ENCODE measurements around the gene MIS12.

The MIS12 gene

GRCh38 chr17:5500247-5500588, 13.9 kb downstream of the MIS12 start:
- no peak for DNase-seq (ENCODE audit: low read depth)

- peak; percentile 73 for DNase-seq (ENCODE audit: low read depth)
Measured at GRCh38 chr17:5500589-5501391, 14.4 kb downstream of the MIS12 start.

GRCh38 chr17:5501685-5502084, 15.3 kb downstream of the MIS12 start:
- DNase-seq (ENCODE audit: low read depth) = no peak

GRCh38 chr17:5502552-5502951, 16.2 kb downstream of the MIS12 start:
- no peak for DNase-seq (ENCODE audit: low read depth)

- DNase-seq (ENCODE audit: low read depth) = no peak
Measured at GRCh38 chr17:5506307-5506706, 19.9 kb downstream of the MIS12 start.

DNA sequence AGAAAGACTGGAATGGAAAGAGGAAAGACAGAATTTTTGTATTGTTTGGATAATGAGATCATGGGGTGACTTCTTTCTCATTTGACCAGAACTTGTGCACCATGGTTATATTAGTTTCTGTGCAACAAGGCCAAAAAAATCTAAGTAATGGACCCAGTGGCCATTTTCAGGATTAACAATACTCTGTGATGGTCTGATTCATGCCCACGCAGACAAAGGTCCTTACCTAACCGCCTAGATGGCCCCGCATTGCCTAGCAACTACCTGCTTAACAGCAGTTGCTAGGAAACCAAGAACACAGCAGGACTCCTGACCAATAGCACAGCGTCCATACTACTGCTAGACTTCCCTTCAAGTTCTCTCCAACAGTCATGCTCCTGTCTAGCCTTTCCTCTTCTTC, 22.4 kb downstream of the MIS12 start:
- no peak for DNase-seq (ENCODE audit: low read depth)

- no peak for DNase-seq (ENCODE audit: low read depth)
Measured at GRCh38 chr17:5509482-5509881, 23.1 kb downstream of the MIS12 start.

- DNase-seq (ENCODE audit: low read depth) = no peak
Measured at GRCh38 chr17:5510771-5511170, 24.4 kb downstream of the MIS12 start.

GRCh38 chr17:5511401-5512225, 25.2 kb downstream of the MIS12 start:
- no peak for DNase-seq (ENCODE audit: low read depth)

GRCh38 chr17:5513628-5514027, 27.3 kb downstream of the MIS12 start:
- no peak for DNase-seq (ENCODE audit: low read depth)

DNA sequence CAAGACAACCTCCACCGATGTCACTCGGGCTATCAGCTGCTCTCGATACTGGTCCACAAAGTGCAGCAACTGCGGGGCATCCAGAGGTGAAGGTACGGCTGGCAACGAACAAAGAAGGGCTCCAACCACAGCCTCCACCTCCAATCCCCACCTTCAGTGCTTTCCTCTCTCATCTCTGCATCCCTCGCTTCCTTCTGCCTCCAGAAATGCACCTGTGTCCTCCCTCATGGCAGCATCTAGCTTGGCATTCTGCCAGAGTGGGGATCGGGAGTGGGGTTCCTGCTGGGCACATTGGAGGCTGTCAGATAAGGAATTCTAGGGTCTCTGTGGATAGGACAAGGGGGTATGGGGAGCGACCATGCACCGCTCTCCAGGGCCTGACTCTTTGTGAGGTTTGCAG, 28.6 kb downstream of the MIS12 start:
- DNase-seq (ENCODE audit: low read depth) = no peak

- no peak for DNase-seq (ENCODE audit: low read depth)
Measured at GRCh38 chr17:5516060-5516792, 29.9 kb downstream of the MIS12 start.

GRCh38 chr17:5522476-5522875, 36.1 kb downstream of the MIS12 start:
- DNase-seq (ENCODE audit: low read depth) = no peak

DNA sequence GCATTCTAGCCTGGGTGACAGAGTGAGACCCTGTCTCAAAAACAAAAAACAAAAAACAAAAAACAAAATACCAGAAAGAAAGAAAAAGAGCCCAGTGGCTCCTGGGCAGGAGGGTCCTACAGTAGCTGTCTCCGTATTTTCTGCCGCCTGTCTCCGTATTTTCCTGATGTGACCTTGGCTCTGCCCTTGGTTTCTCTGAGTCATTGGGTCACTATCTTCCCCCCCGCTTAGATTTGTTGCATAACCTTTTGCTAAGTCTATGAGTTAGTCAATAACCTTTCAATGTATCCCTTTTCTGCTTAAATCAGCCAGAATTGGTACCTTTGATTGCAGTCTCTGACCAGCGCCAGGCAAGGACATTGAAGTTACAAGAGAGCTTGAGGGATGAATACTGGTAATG, 36.9 kb downstream of the MIS12 start:
- DNase-seq (ENCODE audit: low read depth) = no peak

DNA sequence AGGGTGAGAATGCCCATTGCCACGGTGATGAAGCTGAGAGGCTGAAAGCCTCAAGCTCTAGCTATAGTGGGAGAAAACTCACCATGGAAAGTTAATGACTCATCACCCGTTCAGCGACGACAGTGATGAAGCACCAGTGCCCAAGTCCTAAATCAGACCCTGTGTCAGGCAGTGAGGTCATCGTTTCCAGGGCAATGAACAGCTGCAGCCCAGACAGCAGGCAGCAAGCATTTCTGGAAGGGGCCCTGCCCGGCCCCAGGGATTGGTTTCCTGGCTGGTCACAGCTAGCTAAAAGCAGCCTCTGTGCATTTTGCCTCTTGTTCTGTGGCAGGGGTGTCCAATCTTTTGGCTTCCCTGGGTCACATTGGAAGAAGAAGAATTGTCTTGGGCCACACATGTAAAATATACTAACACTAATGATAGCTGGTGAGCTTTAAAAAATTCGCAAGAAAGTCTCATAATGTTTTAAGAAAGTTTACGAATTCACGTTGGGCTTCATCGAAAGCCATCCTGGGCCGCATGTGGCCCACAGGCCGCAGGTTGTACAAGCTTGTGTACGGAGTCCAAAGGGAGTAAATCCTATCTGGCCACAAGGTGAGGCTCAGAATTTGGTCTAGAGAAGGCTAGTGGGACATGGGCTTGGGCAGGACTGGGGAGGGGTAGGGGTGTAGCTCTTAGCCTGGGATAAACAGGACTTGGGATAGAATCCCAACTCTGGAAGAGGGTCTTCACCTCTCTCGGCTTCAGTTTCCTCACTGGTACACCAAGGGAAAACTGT, 40.6 kb downstream of the MIS12 start:
- DNase-seq (ENCODE audit: low read depth) = no peak

GRCh38 chr17:5527601-5528250, 41.4 kb downstream of the MIS12 start:
- DNase-seq (ENCODE audit: low read depth) = no peak

GRCh38 chr17:5530265-5531084, 44.1 kb downstream of the MIS12 start:
- no peak for DNase-seq (ENCODE audit: low read depth)

DNA sequence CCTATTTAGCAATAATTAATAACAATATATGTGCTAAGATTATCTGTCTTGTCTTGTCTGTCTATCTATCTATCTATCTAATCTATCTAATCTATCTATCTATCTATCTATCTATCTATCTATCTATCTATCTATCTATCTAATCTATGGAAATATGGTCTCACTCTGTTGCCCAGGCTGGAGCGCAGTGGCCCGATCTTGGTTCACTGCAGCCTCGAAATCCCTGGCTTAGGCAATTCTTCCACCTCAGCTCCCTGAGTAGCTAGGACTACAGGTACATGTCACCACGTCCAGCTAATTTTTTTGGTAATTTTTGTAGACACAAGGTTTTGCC, 44.7 kb downstream of the MIS12 start:
- DNase-seq (ENCODE audit: low read depth) = no peak

DNA sequence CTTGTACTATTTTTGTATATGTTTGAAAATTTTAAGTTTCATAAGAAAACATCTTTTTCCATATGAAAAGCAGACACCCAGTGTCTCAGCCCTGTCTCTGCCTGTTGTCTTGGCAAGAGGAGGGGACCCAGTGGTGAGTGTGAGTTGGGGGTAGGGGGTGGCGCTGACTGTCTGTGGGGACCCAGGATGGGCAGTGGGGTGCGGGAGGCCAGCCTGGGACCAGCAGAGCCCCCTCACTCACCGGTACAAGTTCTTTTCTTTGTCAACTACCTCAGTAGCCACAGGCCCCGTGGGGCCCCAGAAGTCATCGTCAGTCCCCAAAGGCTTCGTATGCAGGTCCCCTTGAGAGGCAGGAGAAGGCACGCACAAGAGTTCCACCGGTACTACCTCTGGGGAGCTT, 46.2 kb downstream of the MIS12 start:
- DNase-seq (ENCODE audit: low read depth) = no peak

- no peak for DNase-seq (ENCODE audit: low read depth)
Measured at GRCh38 chr17:5533486-5534315, 47.3 kb downstream of the MIS12 start.
